A673 (cell line): Measurements from ENCODE around the gene RAB8B.

Experiments used
- CTCF ChIP-seq: fragments of 300-800, 200-600 bp; sonication (generic); conservative IDR thresholded peaks from 2 replicates; pipeline ENCODE4 v1.5.1; 2017; ENCODE audit warnings: low read depth, mild to moderate bottlenecking, antibody characterized with exemption, low read length, moderate library complexity, mixed read lengths
- EZH2 ChIP-seq: fragments of 200-600 bp; sonication (generic); IDR thresholded peaks from 2 replicates; pipeline ENCODE4 v1.6.1; 2017; ENCODE audit warnings: borderline replicate concordance, low read depth, mild to moderate bottlenecking, mixed read lengths, antibody characterized with exemption, low read length; ENCODE audit not compliant: poor library complexity, severe bottlenecking

- TF ChIP-seq CTCF: no peak
- TF ChIP-seq EZH2: no peak
These were observed 11.3 kb downstream of the RAB8B start for GRCh38 chr15:63200464-63201249.
